ENCODE measurements around the gene NREP. TPM values are rescaled to one million over a fixed set of nuclear protein-coding genes. Genes with fewer than 3 reads are reported as not detected.

NREP gene
- total RNA-seq, 5 donors from 2014 or later (not counting 1 experiment from before 2014, with no cell fraction given) = 2.1 to 9.0 (median 4.6) TPM

- peaks cover 0 to 5% of the 10 kb centered on the region in 2 donors for H3K27me3 Mint-ChIP-seq
- Histone ChIP-seq H3K4me3 (ENCODE audit: control insufficient read depth in 1 of 2, extremely low read depth in 1 of 2, low read length in 1 of 2) (no peak overlapping the region), H3K4me1 (ENCODE audit: control insufficient read depth in 1 of 2, extremely low read depth in 1 of 2, insufficient read depth in 2 of 2, low read length in 2 of 2) (no peaks in the 10 kb centered on the region), H3K36me3 (ENCODE audit: control insufficient read depth in 2 of 2, extremely low read depth in 1 of 2, insufficient read depth in 1 of 2, low read length in 1 of 2) (no peaks in the 10 kb centered on the region), H3K9me3 (no peaks in the 10 kb centered on the region), H3K27ac (ENCODE audit: low read length) (no peak overlapping the region), H3K27me3 (replicated peaks in 1 of 2; ENCODE audit: control insufficient read depth in 2 of 2, extremely low read depth in 1 of 2, insufficient read depth in 2 of 2, low read length in 1 of 2) (peaks cover 0 to under 1% of the 10 kb centered on the region in 2 experiments)
- H3K36me3 Mint-ChIP-seq = no peaks in the 10 kb centered on the region
- WGBS (ENCODE audit: insufficient coverage) = 80% methylated on average over 1 of the region's 3 CpGs
- H3K4me1 Mint-ChIP-seq = no peaks in the 10 kb centered on the region
- ChIA-PET CTCF (no interaction called here), POLR2A (no interaction called here)
- no peak for ATAC-seq (replicated peaks in 1 of 4)
- H3K27ac Mint-ChIP-seq = no peak overlapping the region
- H3K9me3 Mint-ChIP-seq = no peaks in the 10 kb centered on the region
- no peak overlapping the region for H3K4me3 Mint-ChIP-seq
- DNase-seq = no peak
These were observed 65.5 kb downstream of the NREP start for GRCh38 chr5:111691508-111691907.

DNA sequence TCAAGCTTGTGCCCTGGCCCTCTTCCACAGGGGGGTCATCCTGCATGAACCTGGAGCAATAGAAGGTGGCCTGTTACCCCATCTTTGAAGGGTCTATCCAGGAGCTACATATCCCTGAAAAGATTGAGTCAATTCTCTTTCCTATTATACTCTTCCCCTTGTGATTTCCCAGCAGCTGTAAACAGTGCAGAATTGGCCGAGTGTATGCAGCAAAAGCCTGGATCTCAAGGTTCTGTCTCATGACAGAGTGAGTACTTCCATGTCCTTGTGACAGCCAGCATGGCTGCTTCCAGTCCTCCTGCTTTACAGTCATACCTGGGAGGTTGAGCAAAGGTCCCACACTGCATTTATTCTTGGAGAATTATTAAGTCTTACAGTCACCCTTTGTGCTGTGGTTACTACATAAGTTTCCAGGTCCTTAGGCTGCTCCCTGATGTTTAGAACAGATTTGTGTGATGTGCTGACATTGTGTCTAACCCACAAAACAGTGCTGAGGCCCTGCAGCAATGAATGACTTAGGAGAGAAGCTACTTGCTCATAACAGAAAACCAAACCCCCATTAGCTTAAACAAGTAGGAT is 67.5 kb downstream of the NREP start:
- Mint-ChIP-seq H3K27ac (no peak overlapping the region), H3K4me3 (no peak overlapping the region), H3K9me3 (no peaks in the 10 kb centered on the region), H3K36me3 (no peaks in the 10 kb centered on the region), H3K4me1 (no peaks in the 10 kb centered on the region), H3K27me3 (peaks cover 0 to 5% of the 10 kb centered on the region in 2 donors)
- Histone ChIP-seq H3K4me1 (ENCODE audit: control insufficient read depth in 1 of 2, extremely low read depth in 1 of 2, insufficient read depth in 2 of 2, low read length in 2 of 2) (no peaks in the 10 kb centered on the region), H3K9me3 (no peaks in the 10 kb centered on the region), H3K27ac (ENCODE audit: low read length) (no peak overlapping the region), H3K27me3 (replicated peaks in 1 of 2; ENCODE audit: control insufficient read depth in 2 of 2, extremely low read depth in 1 of 2, insufficient read depth in 2 of 2, low read length in 1 of 2) (no peaks in the 10 kb centered on the region), H3K36me3 (ENCODE audit: control insufficient read depth in 2 of 2, extremely low read depth in 1 of 2, insufficient read depth in 1 of 2, low read length in 1 of 2) (no peaks in the 10 kb centered on the region), H3K4me3 (ENCODE audit: control insufficient read depth in 1 of 2, extremely low read depth in 1 of 2, low read length in 1 of 2) (no peak overlapping the region)
- WGBS (ENCODE audit: insufficient coverage) = 70% methylated on average over 1 of the region's 1 CpG
- POLR2A ChIA-PET = no interaction called here
- CTCF ChIA-PET = no interaction called here
- no peak for ATAC-seq (replicated peaks in 1 of 4)
- DNase-seq = no peak

- no peak overlapping the region for H3K27ac Mint-ChIP-seq
These were observed 71.0 kb downstream of the NREP start for GRCh38 chr5:111685969-111686368.

GRCh38 chr5:111682641-111683040 is 74.4 kb downstream of the NREP start:
- POLR2A ChIA-PET = interaction anchor here in 1 of 2 donors (0.6 kb wide), 1 partner anchor 21 kb away, joined by 5 read pairs; no protein-coding TSS in a partner anchor
- H3K27me3 Mint-ChIP-seq = peaks cover 0 to 3% of the 10 kb centered on the region in 2 donors

More at GRCh38 chr5:111685969-111686368, 71.0 kb downstream of the NREP start:
- POLR2A ChIA-PET = no interaction called here
- Histone ChIP-seq H3K4me3 (ENCODE audit: control insufficient read depth in 1 of 2, extremely low read depth in 1 of 2, low read length in 1 of 2) (no peak overlapping the region), H3K27me3 (replicated peaks in 1 of 2; ENCODE audit: control insufficient read depth in 2 of 2, extremely low read depth in 1 of 2, insufficient read depth in 2 of 2, low read length in 1 of 2) (no peaks in the 10 kb centered on the region), H3K4me1 (ENCODE audit: control insufficient read depth in 1 of 2, extremely low read depth in 1 of 2, insufficient read depth in 2 of 2, low read length in 2 of 2) (no peaks in the 10 kb centered on the region), H3K36me3 (ENCODE audit: control insufficient read depth in 2 of 2, extremely low read depth in 1 of 2, insufficient read depth in 1 of 2, low read length in 1 of 2) (no peaks in the 10 kb centered on the region), H3K27ac (ENCODE audit: low read length) (no peak overlapping the region), H3K9me3 (no peaks in the 10 kb centered on the region)
- 84% methylated on average over 3 of the region's 3 CpGs for WGBS (ENCODE audit: insufficient coverage)
- CTCF ChIA-PET = interaction anchor here in 1 of 2 donors (1.2 kb wide), 1 partner anchor 135 kb away, joined by 5 read pairs; no protein-coding TSS in a partner anchor
- Mint-ChIP-seq H3K36me3 (no peaks in the 10 kb centered on the region), H3K4me1 (no peaks in the 10 kb centered on the region), H3K4me3 (no peak overlapping the region), H3K27me3 (no peaks in the 10 kb centered on the region), H3K9me3 (no peaks in the 10 kb centered on the region)
- no peak for ATAC-seq (replicated peaks in 1 of 4)
- DNase-seq = peak in 1 of 35 experiments; percentile 8

GRCh38 chr5:111682121-111682520 is 74.9 kb downstream of the NREP start:
- Histone ChIP-seq H3K4me3 (ENCODE audit: control insufficient read depth in 1 of 2, extremely low read depth in 1 of 2, low read length in 1 of 2) (no peak overlapping the region), H3K36me3 (ENCODE audit: control insufficient read depth in 2 of 2, extremely low read depth in 1 of 2, insufficient read depth in 1 of 2, low read length in 1 of 2) (no peaks in the 10 kb centered on the region), H3K27me3 (replicated peaks in 1 of 2; ENCODE audit: control insufficient read depth in 2 of 2, extremely low read depth in 1 of 2, insufficient read depth in 2 of 2, low read length in 1 of 2) (no peaks in the 10 kb centered on the region), H3K4me1 (ENCODE audit: control insufficient read depth in 1 of 2, extremely low read depth in 1 of 2, insufficient read depth in 2 of 2, low read length in 2 of 2) (no peaks in the 10 kb centered on the region), H3K9me3 (no peaks in the 10 kb centered on the region), H3K27ac (ENCODE audit: low read length) (no peak overlapping the region)
- Mint-ChIP-seq H3K9me3 (no peaks in the 10 kb centered on the region), H3K36me3 (no peaks in the 10 kb centered on the region), H3K27me3 (peaks cover 0 to 3% of the 10 kb centered on the region in 2 donors), H3K4me1 (no peaks in the 10 kb centered on the region), H3K27ac (no peak overlapping the region), H3K4me3 (no peak overlapping the region)
- 98% methylated on average over 4 of the region's 6 CpGs for WGBS (ENCODE audit: insufficient coverage)
- POLR2A ChIA-PET = no interaction called here
- CTCF ChIA-PET = no interaction called here
- ATAC-seq (replicated peaks in 1 of 4) = no peak
- no peak for DNase-seq

More at GRCh38 chr5:111682641-111683040, 74.4 kb downstream of the NREP start:
- ATAC-seq (replicated peaks in 1 of 4) (no peak), DNase-seq (no peak)
- no peak overlapping the region for H3K27ac ChIP-seq (ENCODE audit: low read length)
- CTCF ChIA-PET = no interaction called here
- 84% methylated on average over 6 of the region's 6 CpGs for WGBS (ENCODE audit: insufficient coverage)
- no peaks in the 10 kb centered on the region for H3K27me3 ChIP-seq (replicated peaks in 1 of 2; ENCODE audit: control insufficient read depth in 2 of 2, extremely low read depth in 1 of 2, insufficient read depth in 2 of 2, low read length in 1 of 2)
- H3K4me1 Mint-ChIP-seq = no peaks in the 10 kb centered on the region
- H3K27ac Mint-ChIP-seq = no peak overlapping the region
- no peaks in the 10 kb centered on the region for H3K4me1 ChIP-seq (ENCODE audit: control insufficient read depth in 1 of 2, extremely low read depth in 1 of 2, insufficient read depth in 2 of 2, low read length in 2 of 2)
- no peaks in the 10 kb centered on the region for H3K36me3 ChIP-seq (ENCODE audit: control insufficient read depth in 2 of 2, extremely low read depth in 1 of 2, insufficient read depth in 1 of 2, low read length in 1 of 2)
- no peak overlapping the region for H3K4me3 ChIP-seq (ENCODE audit: control insufficient read depth in 1 of 2, extremely low read depth in 1 of 2, low read length in 1 of 2)
- H3K9me3 ChIP-seq = no peaks in the 10 kb centered on the region
- no peaks in the 10 kb centered on the region for H3K9me3 Mint-ChIP-seq
- H3K4me3 Mint-ChIP-seq = no peak overlapping the region
- no peaks in the 10 kb centered on the region for H3K36me3 Mint-ChIP-seq

DNA sequence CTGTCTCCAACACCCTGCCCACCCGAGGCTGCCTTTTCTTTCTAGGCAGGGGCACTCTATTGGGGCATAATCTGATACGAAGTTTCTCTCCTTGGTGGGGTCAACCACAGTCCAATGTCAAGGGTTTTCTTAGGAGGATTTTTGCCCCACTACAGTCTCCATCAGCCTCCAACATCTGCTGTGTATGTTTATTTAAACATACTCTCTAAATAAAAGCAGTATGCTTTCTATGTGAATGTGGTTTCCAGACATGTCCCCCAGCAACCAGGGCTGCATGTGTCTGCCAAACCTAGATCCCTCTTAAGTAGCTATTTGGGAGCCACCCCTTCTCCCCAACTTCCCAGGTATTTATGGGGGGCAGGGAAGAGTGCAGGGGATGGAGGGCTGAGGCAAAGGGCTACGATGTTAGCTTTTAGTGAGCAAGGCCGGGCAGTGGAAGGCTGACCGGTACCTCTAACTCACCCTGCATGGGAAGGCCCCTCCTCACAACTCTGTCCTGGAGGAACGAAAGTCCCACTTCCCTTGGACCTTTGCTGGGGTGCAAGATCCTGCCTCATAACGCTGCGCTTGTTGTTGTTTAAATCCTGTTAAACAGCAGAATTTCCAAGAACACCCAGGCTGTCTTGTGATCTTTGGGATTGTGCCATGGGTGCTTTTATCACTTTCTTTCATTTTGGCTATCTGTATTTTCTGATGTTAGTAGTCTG is 75.4 kb downstream of the NREP start:
- ChIA-PET CTCF (no interaction called here), POLR2A (no interaction called here)
- H3K27me3 Mint-ChIP-seq = peaks cover 0 to 3% of the 10 kb centered on the region in 2 donors
- no peaks in the 10 kb centered on the region for H3K27me3 ChIP-seq (replicated peaks in 1 of 2; ENCODE audit: control insufficient read depth in 2 of 2, extremely low read depth in 1 of 2, insufficient read depth in 2 of 2, low read length in 1 of 2)
- WGBS (ENCODE audit: insufficient coverage) = no CpG with 5 or more reads among the region's 8 CpGs
- no peak overlapping the region for H3K4me3 ChIP-seq (ENCODE audit: control insufficient read depth in 1 of 2, extremely low read depth in 1 of 2, low read length in 1 of 2)
- H3K36me3 ChIP-seq (ENCODE audit: control insufficient read depth in 2 of 2, extremely low read depth in 1 of 2, insufficient read depth in 1 of 2, low read length in 1 of 2) = no peaks in the 10 kb centered on the region
- no peak overlapping the region for H3K27ac Mint-ChIP-seq
- H3K9me3 Mint-ChIP-seq = no peaks in the 10 kb centered on the region
- no peak overlapping the region for H3K4me3 Mint-ChIP-seq
- no peak for ATAC-seq (replicated peaks in 1 of 4)
- no peak for DNase-seq
- H3K36me3 Mint-ChIP-seq = no peaks in the 10 kb centered on the region
- H3K9me3 ChIP-seq = no peaks in the 10 kb centered on the region
- no peaks in the 10 kb centered on the region for H3K4me1 Mint-ChIP-seq
- H3K27ac ChIP-seq (ENCODE audit: low read length) = no peak overlapping the region
- no peaks in the 10 kb centered on the region for H3K4me1 ChIP-seq (ENCODE audit: control insufficient read depth in 1 of 2, extremely low read depth in 1 of 2, insufficient read depth in 2 of 2, low read length in 2 of 2)
